NCI-H187 (cell line): Measurements from ENCODE around the gene EEFSEC.

Source experiments
- DNase-seq, 2 experiments: peaks; one replicate each; lab custom pipeline; 2025; lab: John Stamatoyannopoulos, UW

EEFSEC gene

GRCh38 chr3:128427175-128427857 lies 274.0 kb downstream of the EEFSEC start:
- DNase-seq, result no peak

GRCh38 chr3:128427872-128428822 lies 274.9 kb downstream of the EEFSEC start:
- no peak for DNase-seq

- DNase-seq, result no peak
Measured at GRCh38 chr3:128429275-128429674, 276.0 kb downstream of the EEFSEC start.

GRCh38 chr3:128429751-128430150 lies 276.5 kb downstream of the EEFSEC start:
- no peak for DNase-seq

- DNase-seq, result no peak
Measured at GRCh38 chr3:128430301-128430700, 277.0 kb downstream of the EEFSEC start.

- DNase-seq, result no peak
Measured at GRCh38 chr3:128430731-128431130, 277.4 kb downstream of the EEFSEC start.

- no peak for DNase-seq
Measured at GRCh38 chr3:128431803-128432300, 278.6 kb downstream of the EEFSEC start.

- no peak for DNase-seq
Measured at GRCh38 chr3:128432301-128432970, 279.2 kb downstream of the EEFSEC start.

- no peak for DNase-seq
Measured at GRCh38 chr3:128432971-128433836, 279.9 kb downstream of the EEFSEC start.

GRCh38 chr3:128433837-128434165 lies 280.5 kb downstream of the EEFSEC start:
- DNase-seq, result no peak

- no peak for DNase-seq
Measured at GRCh38 chr3:128434524-128434923, 281.2 kb downstream of the EEFSEC start.

GRCh38 chr3:128435058-128435457 lies 281.8 kb downstream of the EEFSEC start:
- DNase-seq, result no peak

- no peak for DNase-seq
Measured at GRCh38 chr3:128435561-128435960, 282.3 kb downstream of the EEFSEC start.

GRCh38 chr3:128436214-128436613 lies 282.9 kb downstream of the EEFSEC start:
- DNase-seq, result no peak

- no peak for DNase-seq
Measured at GRCh38 chr3:128438488-128439072, 285.3 kb downstream of the EEFSEC start.

GRCh38 chr3:128439226-128439625 lies 285.9 kb downstream of the EEFSEC start:
- no peak for DNase-seq

- no peak for DNase-seq
Measured at GRCh38 chr3:128442070-128442469, 288.8 kb downstream of the EEFSEC start.

- no peak for DNase-seq
Measured at GRCh38 chr3:128442949-128443348, 289.7 kb downstream of the EEFSEC start.

GRCh38 chr3:128443771-128444170 lies 290.5 kb downstream of the EEFSEC start:
- DNase-seq, result no peak

- DNase-seq, result no peak
Measured at GRCh38 chr3:128445357-128445756, 292.1 kb downstream of the EEFSEC start.

GRCh38 chr3:128446821-128447220 lies 293.5 kb downstream of the EEFSEC start:
- DNase-seq, result no peak
